SK-N-SH (cell line): ENCODE measurements around the gene ZFYVE9. TPM values are rescaled to one million over a fixed set of nuclear protein-coding genes. Genes with fewer than 3 reads are reported as not detected.
A peak's percentile ranks its signal among the peaks of the same experiment; 100 is the strongest.

Experiments used
- CTCF ChIA-PET: fragments of 300-600, 350-600 bp; formaldehyde crosslinking; extraction: SDS; loops from one replicate; lab custom pipeline; 2021; lab: Yijun Ruan, JAX
- POLR2A ChIA-PET: fragments of 350-600 bp; sonication (Branson Sonifier 250); formaldehyde crosslinking; extraction: SDS; loops from one replicate; lab custom pipeline; 2020; ENCODE audit warnings: antibody characterized with exemption, inconsistent platforms; lab: Yijun Ruan, JAX
- DNase-seq: peaks from one replicate; pipeline ENCODE4 v3.0.0; 2012
- H2AFZ ChIP-seq: fragments of 200-600 bp; sonication (generic); 2 replicates; pipeline ENCODE4 v1.8.1; 2016; ENCODE audit warnings: antibody characterized with exemption, mild to moderate bottlenecking, low read depth
- H3F3A ChIP-seq: fragments of 200-600 bp; sonication (generic); replicated peaks from 2 replicates; pipeline ENCODE3; 2016; ENCODE audit warnings: antibody characterized with exemption, mild to moderate bottlenecking; ENCODE audit not compliant: insufficient read depth
- H3K27ac ChIP-seq, 2 experiments: fragments of 200-500 bp in 1 of 2; fragments of 200-600 bp in 1 of 2; sonication (Bioruptor generic) in 1 of 2; sonication (generic), shearing (Covaris generic) in 1 of 2; 2 replicates each; pipeline versions ENCODE4 v1.5.1 to v1.6.1; 2014 to 2016; ENCODE audit warnings: low read depth in 2 of 2, inconsistent platforms in 1 of 2, low read length in 1 of 2, mild to moderate bottlenecking in 1 of 2, mixed read lengths in 1 of 2
- H3K27me3 ChIP-seq: fragments of 200-600 bp; sonication (generic), shearing (Covaris generic); 2 replicates; pipeline ENCODE4 v1.6.1; 2016; ENCODE audit warnings: mixed run types; ENCODE audit not compliant: insufficient read depth
- H3K36me3 ChIP-seq, 2 experiments: fragments of 200-500 bp in 1 of 2; fragments of 200-600 bp in 1 of 2; sonication (Bioruptor generic) in 1 of 2; sonication (generic) in 1 of 2; replicated peaks in 1 of 2; 2 replicates each; pipeline versions ENCODE3 to v1.5.1; 2014 to 2016; ENCODE audit warnings: low read length in 1 of 2, mild to moderate bottlenecking in 1 of 2; ENCODE audit not compliant: insufficient read depth in 2 of 2, control insufficient read depth in 1 of 2
- H3K4me1 ChIP-seq, 2 experiments: fragments of 200-500 bp in 1 of 2; fragments of 200-600 bp in 1 of 2; sonication (Bioruptor generic) in 1 of 2; sonication (generic), shearing (Covaris generic) in 1 of 2; 2 replicates each; pipeline versions ENCODE4 v1.5.1 to v1.6.1; 2014 to 2016; ENCODE audit warnings: low read depth in 1 of 2, low read length in 1 of 2, mixed run types in 1 of 2; ENCODE audit not compliant: insufficient read depth in 2 of 2, control insufficient read depth in 1 of 2
- H3K4me2 ChIP-seq: fragments of 200-600 bp; sonication (generic), shearing (Covaris generic); 2 replicates; pipeline ENCODE4 v1.6.1; 2017; ENCODE audit warnings: mixed run types
- H3K4me3 ChIP-seq, 2 experiments: fragments of 200-500 bp in 1 of 2; fragments of 200-600 bp in 1 of 2; sonication (Bioruptor generic) in 1 of 2; sonication (generic), shearing (Covaris generic) in 1 of 2; 2 replicates each; pipeline versions ENCODE4 v1.5.1 to v1.8.1; 2014 to 2016; ENCODE audit warnings: low read depth in 2 of 2, inconsistent platforms in 1 of 2, low read length in 1 of 2, mild to moderate bottlenecking in 1 of 2, mixed read lengths in 1 of 2, moderate library complexity in 1 of 2
- H3K79me2 ChIP-seq: fragments of 200-600 bp; sonication (generic); 2 replicates; pipeline ENCODE4 v1.8.1; 2017; ENCODE audit warnings: mild to moderate bottlenecking; ENCODE audit not compliant: insufficient read depth
- H3K9ac ChIP-seq: fragments of 200-600 bp; sonication (generic); 2 replicates; pipeline ENCODE4 v1.6.1; 2017; ENCODE audit warnings: mixed run types
- H3K9me2 ChIP-seq: fragments of 200-600 bp; sonication (generic); 2 replicates; pipeline ENCODE4 v1.6.1; 2017; ENCODE audit warnings: mixed run types
- H3K9me3 ChIP-seq: fragments of 200-600 bp; sonication (generic); 2 replicates; pipeline ENCODE4 v1.6.1; 2017; ENCODE audit warnings: mixed run types, mild to moderate bottlenecking, moderate library complexity
- H4K20me1 ChIP-seq: fragments of 200-600 bp; sonication (generic); 2 replicates; pipeline ENCODE4 v1.6.1; 2017; ENCODE audit warnings: mild to moderate bottlenecking, mixed run types; ENCODE audit not compliant: insufficient read depth
- CHD2 ChIP-seq: fragments of 150-350 bp; IDR thresholded peaks from 2 replicates; pipeline ENCODE4 v1.6.1; 2018; ENCODE audit warnings: low read length; ENCODE audit not compliant: partially characterized antibody
- EZH2phosphoT487 ChIP-seq: fragments of 200-600 bp; sonication (generic); IDR thresholded peaks from 2 replicates; pipeline ENCODE4 v1.6.1; 2017; ENCODE audit warnings: low read depth, mixed run types, mild to moderate bottlenecking, antibody characterized with exemption, moderate library complexity, borderline replicate concordance
- FOSL2 ChIP-seq: IDR thresholded peaks from 2 replicates; pipeline ENCODE4 v1.4.0; 2012; ENCODE audit warnings: low read depth, mild to moderate bottlenecking, moderate library complexity, borderline replicate concordance
- FOXJ3 ChIP-seq: sonication (generic); formaldehyde crosslinking; IDR thresholded peaks from 2 replicates; pipeline ENCODE4 v1.5.1; 2020; ENCODE audit warnings: mild to moderate bottlenecking, missing genetic modification reagents
- FOXM1 ChIP-seq: IDR thresholded peaks from 2 replicates; pipeline ENCODE4 v1.4.0; 2012; ENCODE audit warnings: low read depth, mild to moderate bottlenecking
- GABPA ChIP-seq: IDR thresholded peaks from 2 replicates; pipeline ENCODE4 v1.4.0; 2012; ENCODE audit warnings: low read depth, mild to moderate bottlenecking
- POLR2AphosphoS5 ChIP-seq: IDR thresholded peaks from 2 replicates; pipeline ENCODE4 v1.6.1; 2012; ENCODE audit warnings: low read depth, low read length
- RAD21 ChIP-seq: IDR thresholded peaks from 2 replicates; pipeline ENCODE4 v1.6.1; 2012; ENCODE audit warnings: mild to moderate bottlenecking, low read length
- RCOR1 ChIP-seq: fragments of 150-350 bp; IDR thresholded peaks from 2 replicates; pipeline ENCODE4 v1.6.1; 2017; ENCODE audit warnings: antibody characterized with exemption, low read length
- RFX5 ChIP-seq: IDR thresholded peaks from 2 replicates; pipeline ENCODE4 v1.6.1; 2012; ENCODE audit warnings: mild to moderate bottlenecking, improper control_type of control experiment, low read length
- TAF1 ChIP-seq: IDR thresholded peaks from 2 replicates; pipeline ENCODE4 v1.6.1; 2012; ENCODE audit warnings: low read depth, mild to moderate bottlenecking, low read length, moderate library complexity, borderline replicate concordance
- TEAD4 ChIP-seq: IDR thresholded peaks from 2 replicates; pipeline ENCODE4 v1.4.0; 2012; ENCODE audit warnings: mild to moderate bottlenecking, borderline replicate concordance; ENCODE audit not compliant: insufficient read depth
- YY1 ChIP-seq: IDR thresholded peaks from 2 replicates; pipeline ENCODE4 v1.4.0; 2012; ENCODE audit warnings: low read depth, mild to moderate bottlenecking
- WGBS: methylation state at CpG from one replicate; pipeline ENCODE4 v1.1.6; 2017; ENCODE audit warnings: low lambda C conversion rate; 5-methylcytosine and 5-hydroxymethylcytosine counted together
- polyA plus RNA-seq, 3 experiments: library from polyadenylated mRNA; depleted of rRNA; stranded (reverse); fragments of >200 nt; gene quantifications; 2 replicates each; pipeline ENCODE4 v1.2.3, GENCODE V29; 2012
- TF ChIP-seq, protein P1 (sequence below): fragments of 200-600 bp; sonication (generic); IDR thresholded peaks from 2 replicates; pipeline ENCODE4 v1.6.1; 2017; ENCODE audit warnings: antibody characterized with exemption, mild to moderate bottlenecking, moderate library complexity
- TF ChIP-seq, protein P2 (sequence below): fragments of 150-350 bp; IDR thresholded peaks from 2 replicates; pipeline ENCODE4 v1.6.1; 2016; ENCODE audit warnings: mild to moderate bottlenecking, low read depth, low read length
- TF ChIP-seq, protein P3 (sequence below): IDR thresholded peaks from 2 replicates; pipeline ENCODE4 v1.4.0; 2012; ENCODE audit warnings: low read depth

The ZFYVE9 gene
- polyA plus RNA-seq, 1 of the 3 experiments (the other 2 are of a cell fraction), result 4.1 TPM

DNA sequence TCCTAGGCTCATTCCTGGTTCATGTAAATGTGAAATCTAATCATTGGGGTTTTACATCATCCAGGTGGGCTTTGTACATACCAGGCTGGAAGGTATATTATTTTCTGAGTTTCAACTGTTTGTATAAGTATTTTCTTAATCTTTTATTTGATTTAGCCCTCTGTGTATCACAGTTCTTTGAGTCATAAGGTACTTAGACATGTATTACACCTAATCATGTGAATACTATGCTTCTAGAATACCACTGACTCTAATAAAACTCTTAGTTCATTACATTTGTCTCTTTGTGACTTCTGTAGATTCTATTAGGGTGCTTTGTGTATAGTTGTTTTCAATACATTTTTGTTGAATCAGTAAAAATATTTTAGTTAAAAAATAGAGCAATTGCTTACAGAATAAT lies 92.8 kb downstream of the ZFYVE9 start:
- CTCF ChIA-PET, result no interaction called here

DNA sequence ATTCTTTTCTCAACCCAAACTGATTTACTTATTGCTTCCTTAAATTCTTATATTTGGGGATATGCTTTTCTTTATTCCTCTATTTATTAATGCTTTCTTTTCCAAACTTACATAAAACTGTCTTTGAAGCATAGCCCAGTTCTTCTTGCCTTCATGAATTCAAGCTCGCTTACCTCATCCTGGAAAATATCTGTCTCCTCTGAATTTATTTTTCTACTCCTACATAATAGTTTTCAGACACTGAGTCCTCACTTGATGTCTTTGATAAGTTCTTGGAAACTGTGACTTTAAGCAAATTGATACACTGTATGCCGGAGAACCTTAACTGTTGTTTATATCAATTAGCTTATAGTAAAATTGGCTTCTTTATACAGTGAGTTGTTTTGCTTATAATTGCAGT lies 93.8 kb downstream of the ZFYVE9 start:
- no peak for DNase-seq
- Histone ChIP-seq H3F3A (peaks cover 31% of the 10 kb centered on the region), H4K20me1 (no peaks in the 10 kb centered on the region), H3K9ac (no peak overlapping the region), H3K4me2 (no peak overlapping the region), H3K4me3 (no peak overlapping the region), H3K27ac (no peak overlapping the region), H3K9me2 (no peaks in the 10 kb centered on the region), H3K27me3 (no peaks in the 10 kb centered on the region), H3K36me3 (no peaks in the 10 kb centered on the region), H3K9me3 (no peaks in the 10 kb centered on the region), H3K4me1 (peaks cover 0 to 18% of the 10 kb centered on the region in 2 experiments; a peak in 3 of 4 replicates), H2AFZ (no peak overlapping the region), H3K79me2 (peaks cover 3% of the 10 kb centered on the region)
- POLR2A ChIA-PET, result no interaction called here
- WGBS, result 97% methylated on average over 2 of the region's 2 CpGs
- no peak for TF ChIP-seq RAD21
- TF ChIP-seq CHD2, result no peak
- TF ChIP-seq, protein P1, sequence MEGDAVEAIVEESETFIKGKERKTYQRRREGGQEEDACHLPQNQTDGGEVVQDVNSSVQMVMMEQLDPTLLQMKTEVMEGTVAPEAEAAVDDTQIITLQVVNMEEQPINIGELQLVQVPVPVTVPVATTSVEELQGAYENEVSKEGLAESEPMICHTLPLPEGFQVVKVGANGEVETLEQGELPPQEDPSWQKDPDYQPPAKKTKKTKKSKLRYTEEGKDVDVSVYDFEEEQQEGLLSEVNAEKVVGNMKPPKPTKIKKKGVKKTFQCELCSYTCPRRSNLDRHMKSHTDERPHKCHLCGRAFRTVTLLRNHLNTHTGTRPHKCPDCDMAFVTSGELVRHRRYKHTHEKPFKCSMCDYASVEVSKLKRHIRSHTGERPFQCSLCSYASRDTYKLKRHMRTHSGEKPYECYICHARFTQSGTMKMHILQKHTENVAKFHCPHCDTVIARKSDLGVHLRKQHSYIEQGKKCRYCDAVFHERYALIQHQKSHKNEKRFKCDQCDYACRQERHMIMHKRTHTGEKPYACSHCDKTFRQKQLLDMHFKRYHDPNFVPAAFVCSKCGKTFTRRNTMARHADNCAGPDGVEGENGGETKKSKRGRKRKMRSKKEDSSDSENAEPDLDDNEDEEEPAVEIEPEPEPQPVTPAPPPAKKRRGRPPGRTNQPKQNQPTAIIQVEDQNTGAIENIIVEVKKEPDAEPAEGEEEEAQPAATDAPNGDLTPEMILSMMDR, result no peak
- CTCF ChIA-PET, result interaction anchor here (1.2 kb wide), 1 partner anchor 9 kb away, joined by 3 read pairs; no protein-coding TSS in a partner anchor

More for the DNA sequence above, 92.8 kb downstream of the ZFYVE9 start:
- no peaks in the 10 kb centered on the region for H3K27me3 ChIP-seq
- H3F3A ChIP-seq, result peaks cover 25% of the 10 kb centered on the region
- H3K4me2 ChIP-seq, result no peak overlapping the region
- no peaks in the 10 kb centered on the region for H3K36me3 ChIP-seq
- H3K9ac ChIP-seq, result no peak overlapping the region
- no peak overlapping the region for H3K4me3 ChIP-seq
- POLR2A ChIA-PET, result no interaction called here
- no peak for DNase-seq
- no peaks in the 10 kb centered on the region for H4K20me1 ChIP-seq
- H2AFZ ChIP-seq, result no peak overlapping the region
- peaks cover 4 to 10% of the 10 kb centered on the region in 2 experiments; a peak in 2 of 4 replicates for H3K4me1 ChIP-seq
- no peaks in the 10 kb centered on the region for H3K9me3 ChIP-seq
- H3K27ac ChIP-seq, result no peak overlapping the region
- H3K9me2 ChIP-seq, result no peaks in the 10 kb centered on the region
- no peak for TF ChIP-seq GABPA
- no peak for TF ChIP-seq YY1
- no peak for TF ChIP-seq FOXJ3 (CRISPR knock-in tag)
- TF ChIP-seq CHD2, result no peak
- TF ChIP-seq, protein P2, sequence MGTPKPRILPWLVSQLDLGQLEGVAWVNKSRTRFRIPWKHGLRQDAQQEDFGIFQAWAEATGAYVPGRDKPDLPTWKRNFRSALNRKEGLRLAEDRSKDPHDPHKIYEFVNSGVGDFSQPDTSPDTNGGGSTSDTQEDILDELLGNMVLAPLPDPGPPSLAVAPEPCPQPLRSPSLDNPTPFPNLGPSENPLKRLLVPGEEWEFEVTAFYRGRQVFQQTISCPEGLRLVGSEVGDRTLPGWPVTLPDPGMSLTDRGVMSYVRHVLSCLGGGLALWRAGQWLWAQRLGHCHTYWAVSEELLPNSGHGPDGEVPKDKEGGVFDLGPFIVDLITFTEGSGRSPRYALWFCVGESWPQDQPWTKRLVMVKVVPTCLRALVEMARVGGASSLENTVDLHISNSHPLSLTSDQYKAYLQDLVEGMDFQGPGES, result no peak
- no peak for TF ChIP-seq FOXM1
- no peaks in the 10 kb centered on the region; the same call in 1 of the 2 replicates for H3K79me2 ChIP-seq

DNA sequence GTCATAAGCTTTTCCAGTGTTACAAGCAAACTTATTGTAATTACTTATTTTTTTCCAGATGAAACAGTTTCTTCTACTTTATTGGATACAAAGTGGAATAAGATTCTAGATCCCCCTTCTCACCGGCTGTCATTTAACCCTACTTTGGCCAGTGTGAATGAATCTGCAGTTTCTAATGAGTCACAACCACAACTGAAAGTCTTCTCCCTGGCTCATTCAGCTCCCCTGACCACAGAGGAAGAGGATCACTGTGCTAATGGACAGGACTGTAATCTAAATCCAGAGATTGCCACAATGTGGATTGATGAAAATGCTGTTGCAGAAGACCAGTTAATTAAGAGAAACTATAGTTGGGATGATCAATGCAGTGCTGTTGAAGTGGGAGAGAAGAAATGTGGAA lies 95.5 kb downstream of the ZFYVE9 start:
- no peaks in the 10 kb centered on the region for H3K36me3 ChIP-seq
- peaks cover 31% of the 10 kb centered on the region for H3F3A ChIP-seq
- peak overlapping the region; percentile 58 for H3K4me2 ChIP-seq
- no peaks in the 10 kb centered on the region for H3K9me2 ChIP-seq
- DNase-seq, result no peak
- WGBS, result 41% methylated on average over 1 of the region's 1 CpG
- H3K4me3 ChIP-seq, result no peak overlapping the region
- POLR2A ChIA-PET, result no interaction called here
- no peaks in the 10 kb centered on the region for H3K9me3 ChIP-seq
- H2AFZ ChIP-seq, result no peak overlapping the region
- no peak overlapping the region for H3K9ac ChIP-seq
- H4K20me1 ChIP-seq, result no peaks in the 10 kb centered on the region
- peaks cover 8% of the 10 kb centered on the region for H3K79me2 ChIP-seq
- H3K27ac ChIP-seq, result peak overlapping the region in 1 of 2 experiments; percentile 48; a peak in 2 of 4 replicates
- no peaks in the 10 kb centered on the region for H3K27me3 ChIP-seq
- peaks cover 0 to 26% of the 10 kb centered on the region in 2 experiments; a peak in 3 of 4 replicates for H3K4me1 ChIP-seq
- CTCF ChIA-PET, result interaction anchor here (0.6 kb wide), 1 partner anchor 22 kb away, joined by 3 read pairs; no protein-coding TSS in a partner anchor
- TF ChIP-seq EZH2phosphoT487, result no peak
- TF ChIP-seq, protein P3, sequence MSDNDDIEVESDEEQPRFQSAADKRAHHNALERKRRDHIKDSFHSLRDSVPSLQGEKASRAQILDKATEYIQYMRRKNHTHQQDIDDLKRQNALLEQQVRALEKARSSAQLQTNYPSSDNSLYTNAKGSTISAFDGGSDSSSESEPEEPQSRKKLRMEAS, result no peak
- TF ChIP-seq RAD21, result no peak
- no peak for TF ChIP-seq RFX5
- TF ChIP-seq FOSL2, result peak; percentile 68; the same call in 1 of the 2 replicates
- TF ChIP-seq, protein P1, result no peak
- no peak for TF ChIP-seq POLR2AphosphoS5
- TF ChIP-seq TEAD4, result 0 out of 2 replicates have a peak, but pooled peaks have one; percentile 25
- no peak for TF ChIP-seq RCOR1
- TF ChIP-seq TAF1, result no peak
